ENCODE results near the gene APAF1.

GRCh38 chr12:98745578-98746391 lies 100.7 kb downstream of the APAF1 start:
- TF ChIP-seq CTCF (IDR thresholded peaks at IDR 0.05; ENCODE audit: insufficient read depth, low read depth, low read length), result no peak
- no peak for TF ChIP-seq EZH2 (IDR thresholded peaks at IDR 0.05; ENCODE audit: insufficient read depth, low read length)

Data from astrocyte (in vitro differentiated cells and primary cell).